Measurements from ENCODE around the gene TMPRSS3.
A peak's percentile ranks its signal among the peaks of the same experiment; 100 is the strongest.

The TMPRSS3 gene
- 0 to 3.7 (median 2.6) reads per million in 9 experiments for total RNA-seq

DNA sequence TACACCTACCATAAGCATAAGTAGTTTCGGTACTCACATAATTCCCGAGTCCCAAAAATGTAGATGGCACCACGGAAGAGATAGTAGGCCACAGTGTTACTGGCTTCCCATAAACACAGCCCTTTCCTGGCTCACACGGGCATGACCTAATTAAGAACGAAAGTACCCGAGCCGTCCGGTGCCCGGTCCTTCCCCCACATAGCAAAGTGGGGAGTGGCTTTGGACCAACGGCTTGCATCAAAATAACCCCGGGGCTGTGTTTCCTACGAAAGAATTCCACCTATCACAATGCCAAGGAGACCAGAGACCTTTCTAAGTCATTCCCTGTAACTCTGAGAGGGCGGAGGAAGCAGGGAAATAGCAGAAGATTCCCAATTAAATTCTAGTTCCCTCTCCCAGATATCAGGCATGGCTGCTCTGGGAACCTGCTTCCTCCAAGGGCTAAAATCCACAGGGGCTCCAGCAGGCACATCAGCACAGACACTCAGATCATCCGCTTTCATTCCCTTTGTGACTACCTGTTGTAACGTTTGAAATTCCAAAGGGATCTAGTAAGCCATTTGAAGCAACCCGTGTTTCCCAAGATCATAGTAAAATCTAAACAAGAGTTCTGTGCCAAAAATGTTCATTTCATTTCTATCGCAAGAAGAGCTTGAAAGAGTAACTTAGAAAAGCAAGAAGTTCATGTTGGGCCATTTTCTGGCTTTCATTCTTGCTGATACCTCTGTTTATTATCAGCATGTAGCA lies at the start of gene TMPRSS3:
Gene TMPRSS3, minus strand, starts transcription at position 148 of the 747 bp plus-strand sequence. CDS start 635 bp downstream, outside the sequence.
- no peak for DNase-seq
- Mint-ChIP-seq H3K4me3 (peak within 1 kb of the TSS in 1 of 2 donors; percentile 48), H3K27ac (peak within 1 kb of the TSS; percentile 46 to 55), H3K9me3 (no peaks in the 10 kb centered on the region), H3K27me3 (no peaks in the 10 kb centered on the region), H3K36me3 (ENCODE audit: insufficient read depth) (peaks cover 3% of the 10 kb centered on the region), H3K4me1 (ENCODE audit: low read depth in 2 of 2) (peaks cover 13 to 17% of the 10 kb centered on the region in 2 donors)
- no peak for ATAC-seq (replicated peaks)

DNA sequence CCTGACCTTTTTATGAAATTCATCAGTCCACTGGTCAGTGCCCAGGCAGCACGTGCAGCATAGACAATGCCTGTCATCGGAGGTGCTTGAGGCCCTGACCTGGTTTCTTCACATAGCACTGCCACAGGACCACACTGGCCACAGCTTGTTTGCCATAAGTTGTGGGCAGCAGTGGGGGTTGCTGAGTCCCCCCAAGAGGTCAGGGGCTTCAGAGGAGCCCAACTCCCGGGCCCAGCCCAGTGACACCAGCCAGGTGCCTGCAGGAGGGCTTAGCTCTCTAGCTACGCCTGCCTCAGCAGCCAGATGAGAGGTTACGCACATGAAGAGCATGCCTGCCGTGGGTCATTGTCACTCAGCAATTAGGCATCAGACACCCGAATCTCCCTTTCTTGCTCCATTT lies 49.5 kb upstream of the TMPRSS3 start:
- Mint-ChIP-seq H3K36me3 (ENCODE audit: insufficient read depth) (peaks cover 42% of the 10 kb centered on the region), H3K27ac (peak overlapping the region in 1 of 2 donors; percentile 65), H3K27me3 (no peaks in the 10 kb centered on the region), H3K4me3 (no peak overlapping the region), H3K4me1 (ENCODE audit: low read depth in 2 of 2) (peaks cover 21 to 35% of the 10 kb centered on the region in 2 donors), H3K9me3 (no peaks in the 10 kb centered on the region)
- DNase-seq: no peak
- ATAC-seq (replicated peaks): no peak

DNA sequence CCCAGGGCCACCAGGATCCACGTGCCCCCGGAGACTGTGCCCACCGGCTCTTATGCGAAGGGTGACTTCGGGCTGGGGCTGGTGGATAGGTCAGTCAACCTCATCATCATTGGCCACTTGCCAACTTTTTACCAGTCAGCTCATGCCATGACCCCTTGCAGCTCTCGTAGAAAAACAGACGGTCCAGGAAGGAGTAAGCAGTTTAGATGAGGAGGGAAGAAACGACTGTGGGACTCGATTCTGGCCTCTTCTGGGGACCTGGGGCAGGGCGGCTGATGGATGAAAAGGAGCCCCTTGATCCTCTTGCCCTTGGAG lies 48.9 kb upstream of the TMPRSS3 start:
- H3K9me3 Mint-ChIP-seq: no peaks in the 10 kb centered on the region
- no peak overlapping the region for H3K4me3 Mint-ChIP-seq
- ATAC-seq (replicated peaks) (no peak), DNase-seq (no peak)
- H3K27ac Mint-ChIP-seq: no peak overlapping the region
- peaks cover 45% of the 10 kb centered on the region for H3K36me3 Mint-ChIP-seq (ENCODE audit: insufficient read depth)
- no peaks in the 10 kb centered on the region for H3K27me3 Mint-ChIP-seq
- H3K4me1 Mint-ChIP-seq (ENCODE audit: low read depth in 2 of 2): peaks cover 21 to 34% of the 10 kb centered on the region in 2 donors

- Mint-ChIP-seq H3K36me3 (ENCODE audit: insufficient read depth) (peaks cover 50% of the 10 kb centered on the region), H3K9me3 (no peaks in the 10 kb centered on the region), H3K4me1 (ENCODE audit: low read depth in 2 of 2) (peaks cover 27 to 35% of the 10 kb centered on the region in 2 donors), H3K27me3 (no peaks in the 10 kb centered on the region), H3K4me3 (no peak overlapping the region), H3K27ac (peak overlapping the region in 1 of 2 donors; percentile 32)
- no peak for DNase-seq
- ATAC-seq (replicated peaks): no peak
These were observed 48.3 kb upstream of the TMPRSS3 start for GRCh38 chr21:42443876-42444744.

DNA sequence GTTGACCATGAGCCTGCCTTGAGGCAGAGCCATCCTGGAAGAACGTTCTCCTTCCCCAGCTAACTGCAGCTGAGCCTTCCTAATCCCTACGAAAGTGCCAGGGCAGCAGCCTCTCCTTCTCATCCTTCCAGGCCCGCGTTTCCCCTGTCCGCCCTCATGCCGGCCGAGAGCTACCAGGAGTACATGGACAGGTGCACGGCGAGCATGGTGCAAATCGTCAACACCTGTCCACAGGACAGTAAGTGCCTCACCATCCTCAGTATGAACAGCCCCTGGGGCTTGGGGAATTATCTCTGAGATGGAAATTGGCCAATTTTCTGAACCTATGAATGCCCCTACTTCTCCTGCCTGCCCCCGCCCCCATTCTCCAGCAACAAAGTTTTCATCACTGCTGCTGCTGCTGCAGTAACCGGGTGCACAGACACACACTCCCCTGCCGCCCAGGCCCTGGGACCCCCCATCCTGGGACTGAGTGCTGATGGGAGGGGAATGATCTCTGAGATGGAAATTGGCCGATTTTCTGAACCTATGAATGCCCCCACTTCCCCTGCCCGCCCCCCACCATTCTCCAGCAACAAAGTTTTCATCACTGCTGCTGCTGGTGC lies 47.4 kb upstream of the TMPRSS3 start:
- H3K27ac Mint-ChIP-seq: peak overlapping the region in 1 of 2 donors; percentile 32
- no peaks in the 10 kb centered on the region for H3K27me3 Mint-ChIP-seq
- DNase-seq (no peak), ATAC-seq (replicated peaks) (no peak)
- peaks cover 33 to 41% of the 10 kb centered on the region in 2 donors for H3K4me1 Mint-ChIP-seq (ENCODE audit: low read depth in 2 of 2)
- no peaks in the 10 kb centered on the region for H3K9me3 Mint-ChIP-seq
- H3K4me3 Mint-ChIP-seq: no peak overlapping the region
- H3K36me3 Mint-ChIP-seq (ENCODE audit: insufficient read depth): peaks cover 58% of the 10 kb centered on the region

DNA sequence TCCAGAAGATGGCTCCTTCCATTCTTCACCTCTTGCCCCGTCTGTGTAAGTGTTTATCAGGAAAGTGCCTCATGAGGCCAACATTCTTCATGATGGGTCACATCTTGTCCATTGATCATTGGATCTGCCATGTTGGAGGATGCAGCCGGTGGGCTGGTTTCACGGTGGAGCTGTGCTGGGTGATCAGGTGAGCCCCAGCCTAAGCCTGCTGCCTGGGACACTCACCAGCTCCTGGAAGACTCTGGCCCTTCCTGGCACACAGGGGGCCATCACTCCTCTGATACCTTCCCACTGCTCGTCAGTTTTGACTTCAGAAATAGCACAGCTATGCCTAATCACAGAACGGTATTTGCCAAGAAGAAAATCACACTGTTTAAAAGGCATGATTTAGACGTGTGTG lies 46.1 kb upstream of the TMPRSS3 start:
- no peaks in the 10 kb centered on the region for H3K27me3 Mint-ChIP-seq

DNA sequence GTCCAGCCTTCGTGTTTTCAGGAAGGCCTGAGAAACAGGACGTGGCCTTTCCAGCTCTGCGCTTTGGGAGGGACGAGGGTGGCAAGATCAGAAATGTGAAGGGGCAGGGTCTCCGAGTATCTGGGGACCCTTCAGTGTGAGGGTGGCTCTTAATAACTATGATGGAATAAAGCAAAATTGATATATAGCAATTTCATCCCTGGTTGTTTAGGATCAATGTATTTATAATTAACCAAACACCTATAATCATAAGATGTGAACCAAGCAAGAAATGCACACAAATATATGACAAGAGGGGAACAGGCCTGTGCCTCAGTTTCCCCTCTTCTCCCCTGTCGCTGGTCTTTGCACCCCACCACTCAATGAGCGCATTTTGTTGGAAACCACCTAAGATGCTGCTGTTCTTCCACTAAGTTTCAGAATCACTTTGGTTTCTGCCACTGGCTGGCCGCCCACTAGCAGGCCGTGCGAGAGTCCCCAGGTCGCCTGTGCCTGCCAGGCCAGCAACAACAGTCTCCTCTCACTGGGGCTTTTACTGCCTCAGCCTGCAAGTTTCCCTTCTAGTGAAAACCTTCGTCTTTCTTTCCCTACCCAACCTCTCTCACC lies 44.4 kb upstream of the TMPRSS3 start:
- DNase-seq (no peak), ATAC-seq (replicated peaks) (peak; percentile 31)
- Mint-ChIP-seq H3K36me3 (ENCODE audit: insufficient read depth) (peaks cover 73% of the 10 kb centered on the region), H3K4me3 (peak overlapping the region; percentile 48 to 60), H3K9me3 (no peaks in the 10 kb centered on the region), H3K27ac (peak overlapping the region; percentile 87 to 89), H3K27me3 (no peaks in the 10 kb centered on the region), H3K4me1 (ENCODE audit: low read depth in 2 of 2) (peaks cover 34 to 42% of the 10 kb centered on the region in 2 donors)

More for the DNA sequence above, 46.1 kb upstream of the TMPRSS3 start:
- no peak for ATAC-seq (replicated peaks)
- no peak overlapping the region for H3K4me3 Mint-ChIP-seq
- no peaks in the 10 kb centered on the region for H3K9me3 Mint-ChIP-seq
- H3K36me3 Mint-ChIP-seq (ENCODE audit: insufficient read depth): peaks cover 65% of the 10 kb centered on the region
- H3K27ac Mint-ChIP-seq: peak overlapping the region; percentile 24 to 87
- DNase-seq: no peak
- peaks cover 35 to 38% of the 10 kb centered on the region in 2 donors for H3K4me1 Mint-ChIP-seq (ENCODE audit: low read depth in 2 of 2)

- peaks cover 80% of the 10 kb centered on the region for H3K36me3 Mint-ChIP-seq (ENCODE audit: insufficient read depth)
- H3K4me3 Mint-ChIP-seq: peak overlapping the region; percentile 48 to 60
- H3K27ac Mint-ChIP-seq: peak overlapping the region; percentile 87 to 89
These were observed 43.7 kb upstream of the TMPRSS3 start for GRCh38 chr21:42439284-42440186.

GRCh38 chr21:42438316-42439205 lies 42.7 kb upstream of the TMPRSS3 start:
- DNase-seq: no peak
- H3K4me1 Mint-ChIP-seq (ENCODE audit: low read depth in 2 of 2): peaks cover 40 to 50% of the 10 kb centered on the region in 2 donors
- H3K9me3 Mint-ChIP-seq: no peaks in the 10 kb centered on the region
- H3K27ac Mint-ChIP-seq: peak overlapping the region; percentile 87 to 89
- H3K27me3 Mint-ChIP-seq: no peaks in the 10 kb centered on the region
- H3K4me3 Mint-ChIP-seq: peak overlapping the region; percentile 20 to 48
- no peak for ATAC-seq (replicated peaks)
- H3K36me3 Mint-ChIP-seq (ENCODE audit: insufficient read depth): peaks cover 85% of the 10 kb centered on the region

More at GRCh38 chr21:42439284-42440186, 43.7 kb upstream of the TMPRSS3 start:
- DNase-seq (peak in 2 of 3 experiments; percentile 18 to 23), ATAC-seq (replicated peaks) (peak; percentile 78)
- Mint-ChIP-seq H3K9me3 (no peaks in the 10 kb centered on the region), H3K27me3 (no peaks in the 10 kb centered on the region), H3K4me1 (ENCODE audit: low read depth in 2 of 2) (peaks cover 39 to 48% of the 10 kb centered on the region in 2 donors)

GRCh38 chr21:42437786-42438185 lies 41.9 kb upstream of the TMPRSS3 start:
- Mint-ChIP-seq H3K9me3 (no peaks in the 10 kb centered on the region), H3K27me3 (no peaks in the 10 kb centered on the region), H3K36me3 (ENCODE audit: insufficient read depth) (peaks cover 87% of the 10 kb centered on the region), H3K4me3 (peak overlapping the region in 1 of 2 donors; percentile 20), H3K4me1 (ENCODE audit: low read depth in 2 of 2) (peaks cover 40 to 50% of the 10 kb centered on the region in 2 donors), H3K27ac (peak overlapping the region in 1 of 2 donors; percentile 55)
- ATAC-seq (replicated peaks) (no peak), DNase-seq (no peak)

GRCh38 chr21:42436914-42437313 lies 41.1 kb upstream of the TMPRSS3 start:
- ATAC-seq (replicated peaks): no peak
- Mint-ChIP-seq H3K27me3 (no peaks in the 10 kb centered on the region), H3K27ac (peak overlapping the region; percentile 35 to 59), H3K4me3 (no peak overlapping the region), H3K9me3 (no peaks in the 10 kb centered on the region), H3K4me1 (ENCODE audit: low read depth in 2 of 2) (peaks cover 40 to 55% of the 10 kb centered on the region in 2 donors), H3K36me3 (ENCODE audit: insufficient read depth) (peaks cover 86% of the 10 kb centered on the region)
- DNase-seq: no peak
